Measurements from ENCODE around the gene AAGAB. TPM values are rescaled to one million over a fixed set of nuclear protein-coding genes. Genes with fewer than 3 reads are reported as not detected.
"Not testable (repeated sequence)": the region's sequence is repeated elsewhere in the genome, so short reads cannot be mapped to it uniquely, and the experiment has no call there.

Gene AAGAB
- 48.4 and 50.1 TPM in 2 replicates for total RNA-seq

GRCh38 chr15:67254238-67255175 lies at the start of gene AAGAB, which contains the start of gene IQCH:
Gene AAGAB, minus strand, starts transcription at chr15:67254661. Its CDS starts 30 bp downstream, at chr15:67254631.
Gene IQCH, plus strand, starts transcription at chr15:67254786. Its CDS starts 111 bp downstream, at chr15:67254897.
- intact Hi-C loops (cut with micrococcal nuclease) = loop anchor here (1.0 to 10.0 kb wide), 7 partner anchors 13 to 798 kb away; partner anchors contain the start of genes C15orf61, PIAS1 and SMAD3

GRCh38 chr15:67303490-67304363 lies 49.3 kb upstream of the AAGAB start:
- intact Hi-C loops (cut with micrococcal nuclease) = loop anchor here (1.0 kb wide), 1 partner anchor 357 kb away; no protein-coding TSS in a partner anchor

GRCh38 chr15:67300266-67301025 lies 46.0 kb upstream of the AAGAB start:
- intact Hi-C loops (cut with micrococcal nuclease) = no loop called here

- intact Hi-C loops (cut with micrococcal nuclease) = no loop called here
Observed at GRCh38 chr15:67296684-67297083, 42.2 kb upstream of the AAGAB start.

GRCh38 chr15:67296188-67296587 lies 41.7 kb upstream of the AAGAB start:
- intact Hi-C loops (cut with micrococcal nuclease) = no loop called here

GRCh38 chr15:67290319-67290718 lies 35.9 kb upstream of the AAGAB start:
- intact Hi-C loops (cut with micrococcal nuclease) = no loop called here

- intact Hi-C loops (cut with micrococcal nuclease) = not testable (repeated sequence)
Observed at GRCh38 chr15:67286400-67286799, 31.9 kb upstream of the AAGAB start.

GRCh38 chr15:67285625-67286024 lies 31.2 kb upstream of the AAGAB start:
- intact Hi-C loops (cut with micrococcal nuclease) = not testable (repeated sequence)

GRCh38 chr15:67281714-67282113 lies 27.3 kb upstream of the AAGAB start:
- intact Hi-C loops (cut with micrococcal nuclease) = no loop called here

- intact Hi-C loops (cut with micrococcal nuclease) = no loop called here
Observed at GRCh38 chr15:67280217-67280616, 25.8 kb upstream of the AAGAB start.

GRCh38 chr15:67276666-67277065 lies 22.2 kb upstream of the AAGAB start:
- intact Hi-C loops (cut with micrococcal nuclease) = no loop called here

- intact Hi-C loops (cut with micrococcal nuclease) = no loop called here
Observed at GRCh38 chr15:67274236-67274635, 19.8 kb upstream of the AAGAB start.

- intact Hi-C loops (cut with micrococcal nuclease) = no loop called here
Observed at GRCh38 chr15:67267951-67268941, 13.8 kb upstream of the AAGAB start.

- intact Hi-C loops (cut with micrococcal nuclease) = no loop called here
Observed at GRCh38 chr15:67267440-67267839, 13.0 kb upstream of the AAGAB start.

- intact Hi-C loops (cut with micrococcal nuclease) = no loop called here
Observed at GRCh38 chr15:67266870-67267269, 12.4 kb upstream of the AAGAB start.

- intact Hi-C loops (cut with micrococcal nuclease) = loop anchor here (5.0 to 10.0 kb wide), 2 partner anchors 225 to 262 kb away; partner anchors contain the start of gene C15orf61
Observed at GRCh38 chr15:67259806-67260205, 5.3 kb upstream of the AAGAB start.

GRCh38 chr15:67259379-67259778 lies 4.9 kb upstream of the AAGAB start:
- intact Hi-C loops (cut with micrococcal nuclease) = loop anchor here (5.0 to 10.0 kb wide), 2 partner anchors 225 to 263 kb away; partner anchors contain the start of gene C15orf61

GRCh38 chr15:67258412-67258811 lies 4.0 kb upstream of the AAGAB start:
- intact Hi-C loops (cut with micrococcal nuclease) = loop anchor here (5.0 to 10.0 kb wide), 2 partner anchors 224 to 264 kb away; partner anchors contain the start of gene C15orf61

- intact Hi-C loops (cut with micrococcal nuclease) = loop anchor here (5.0 to 10.0 kb wide), 2 partner anchors 221 to 266 kb away; partner anchors contain the start of gene C15orf61
Observed at GRCh38 chr15:67256051-67256450, 1.6 kb upstream of the AAGAB start.
